ENCODE data around the gene RND2. TPM values are rescaled to one million over a fixed set of nuclear protein-coding genes. Genes with fewer than 3 reads are reported as not detected.

The RND2 gene
- total and polyA plus RNA-seq, 2 of the 13 experiments (the other 11 are each of a cell fraction or from before 2014, with no cell fraction given), result 0.05 to 0.11 TPM

- no peak for TF ChIP-seq ZNF761 (CRISPR knock-in tag; conservative IDR thresholded peaks at IDR 0.05)
- no peak for TF ChIP-seq FOXA1 (IDR thresholded peaks at IDR 0.05)
- no peak; the same call in 1 of the 2 replicates for TF ChIP-seq FOXA1 (CRISPR knock-in tag; IDR thresholded peaks at IDR 0.05)
- TF ChIP-seq ZGPAT (CRISPR knock-in tag; IDR thresholded peaks at IDR 0.05), result peak; percentile 68
- TF ChIP-seq TGIF2 (CRISPR knock-in tag; IDR thresholded peaks at IDR 0.05), result no peak
- no peak; the same call in 1 of the 2 replicates for TF ChIP-seq ESRRA (CRISPR knock-in tag; IDR thresholded peaks at IDR 0.05; ENCODE audit: low read depth)
- peak; percentile 72; the same call in 1 of the 2 replicates for TF ChIP-seq CCDC6 (CRISPR knock-in tag; IDR thresholded peaks at IDR 0.05)
- peak; percentile 50; the same call in 1 of the 2 replicates for TF ChIP-seq ZNF891 (CRISPR knock-in tag; IDR thresholded peaks at IDR 0.05)
- no peak; the same call in 1 of the 2 replicates for TF ChIP-seq ZNF768 (CRISPR knock-in tag; IDR thresholded peaks at IDR 0.05)
- 0 out of 2 replicates have a peak, but pooled peaks have one; percentile 62 for TF ChIP-seq ZFP62 (CRISPR knock-in tag; IDR thresholded peaks at IDR 0.05)
- TF ChIP-seq EZH2 (conservative IDR thresholded peaks at IDR 0.05; ENCODE audit: low read depth, low read length), result no peak
- TF ChIP-seq KDM5A (IDR thresholded peaks at IDR 0.05; ENCODE audit: borderline replicate concordance, low read length), result no peak; the same call in 1 of the 2 replicates
- TF ChIP-seq ZNF350 (CRISPR knock-in tag; IDR thresholded peaks at IDR 0.05; ENCODE audit: borderline replicate concordance, low read depth), result peak; percentile 45; the same call in 1 of the 2 replicates
- TF ChIP-seq MTF2 (CRISPR knock-in tag; IDR thresholded peaks at IDR 0.05; ENCODE audit: borderline replicate concordance), result no peak
- TF ChIP-seq ZFY (CRISPR knock-in tag; IDR thresholded peaks at IDR 0.05), result peak; percentile 46; the same call in 1 of the 2 replicates
- TF ChIP-seq SMC3 (IDR thresholded peaks at IDR 0.05; ENCODE audit: low read length), result peak; percentile 22; the same call in 1 of the 2 replicates
- TF ChIP-seq NR2C2 (CRISPR knock-in tag; IDR thresholded peaks at IDR 0.05; ENCODE audit: borderline replicate concordance), result 0 out of 2 replicates have a peak, but pooled peaks have one; percentile 15
- no peak for TF ChIP-seq ZNF430 (CRISPR knock-in tag; IDR thresholded peaks at IDR 0.05)
- TF ChIP-seq ASH2L (IDR thresholded peaks at IDR 0.05; ENCODE audit: insufficient read length, low read depth, low read length), result peak; percentile 93
- peak; percentile 45 for TF ChIP-seq KAT8 (CRISPR knock-in tag; IDR thresholded peaks at IDR 0.05)
- no peak for TF ChIP-seq SCMH1 (CRISPR knock-in tag; IDR thresholded peaks at IDR 0.05; ENCODE audit: borderline replicate concordance)
- TF ChIP-seq SIX4 (CRISPR knock-in tag; IDR thresholded peaks at IDR 0.05), result no peak
- TF ChIP-seq ZNF207 (IDR thresholded peaks at IDR 0.05; ENCODE audit: borderline replicate concordance), result no peak
These were observed 18.1 kb upstream of the RND2 start, which contains the start of gene IFI35 (continued) for GRCh38 chr17:43006639-43007551.

Measured in HepG2 (cell line).